SU-DHL-6 (cell line): Measurements from ENCODE around the gene TOGARAM2.

Experiments
- CTCF ChIP-seq: fragments of 200-600 bp; sonication (generic); IDR thresholded peaks from one replicate; pipeline ENCODE4 v1.5.1; 2017; ENCODE audit warnings: antibody characterized with exemption, mild to moderate bottlenecking, low read length, moderate library complexity; ENCODE audit not compliant: insufficient read depth, poor library complexity, severe bottlenecking
- EZH2phosphoT487 ChIP-seq: fragments of 200-600 bp; sonication (generic), shearing (Covaris generic); conservative IDR thresholded peaks from 2 replicates; pipeline ENCODE4 v1.6.1; 2018; ENCODE audit warnings: mild to moderate bottlenecking, antibody characterized with exemption, low read length, moderate library complexity, mixed read lengths

GRCh38 chr2:28934769-28935168, 46.3 kb upstream of the TOGARAM2 start:
- TF ChIP-seq CTCF (no peak), EZH2phosphoT487 (no peak)
